WTC11 (cell line): ENCODE measurements around the gene BCOR. TPM values are rescaled to one million over a fixed set of nuclear protein-coding genes. Genes with fewer than 3 reads are reported as not detected.

Experiments used
- ATAC-seq: fragments of 200-7000 bp; cut with Tn5 transposase; 2 replicates; pipeline ENCODE4 v1.10.0; 2021; ENCODE audit warnings: mild to moderate bottlenecking, moderate library complexity
- CTCF ChIA-PET: fragments of 300-600 bp; sonication (Branson Sonifier 250); formaldehyde crosslinking; loops from one replicate; lab custom pipeline; 2021; ENCODE audit warnings: antibody characterized with exemption; lab: Charles Lee
- POLR2A ChIA-PET: fragments of 350-600 bp; sonication (Branson Sonifier 250); formaldehyde crosslinking; loops from one replicate; lab custom pipeline; 2021; ENCODE audit warnings: antibody characterized with exemption; lab: Charles Lee
- DNase-seq: peaks from one replicate; pipeline ENCODE4 v3.0.0; 2021; ENCODE audit warnings: low spot score
- H3K27ac Mint-ChIP-seq: 2 replicates; pipeline ENCODE4 v1.8.0; 2021; ENCODE audit warnings: mixed read lengths
- H3K27me3 Mint-ChIP-seq: 2 replicates; pipeline ENCODE4 v1.8.0; 2021; ENCODE audit warnings: low read depth, mild to moderate bottlenecking, moderate library complexity, mixed read lengths
- H3K36me3 Mint-ChIP-seq: 2 replicates; pipeline ENCODE4 v1.8.0; 2021; ENCODE audit warnings: mixed read lengths
- H3K4me1 Mint-ChIP-seq: 2 replicates; pipeline ENCODE4 v1.8.0; 2022; ENCODE audit warnings: mixed read lengths
- H3K4me3 Mint-ChIP-seq: 2 replicates; pipeline ENCODE4 v1.8.0; 2021; ENCODE audit warnings: mild to moderate bottlenecking, moderate library complexity, mixed read lengths
- H3K9me3 Mint-ChIP-seq: 2 replicates; pipeline ENCODE4 v1.8.0; 2021; ENCODE audit warnings: mixed read lengths
- AR ChIP-seq: fragments of 250-450 bp; sonication (Bioruptor Pico); IDR thresholded peaks from 2 replicates; pipeline ENCODE4 v1.9.0; 2021; ENCODE audit warnings: mild to moderate bottlenecking
- CREB1 ChIP-seq: sonication (generic); formaldehyde crosslinking; IDR thresholded peaks from 2 replicates; pipeline ENCODE4 v1.8.0; 2023; ENCODE audit warnings: mild to moderate bottlenecking, missing genetic modification reagents
- CREM ChIP-seq: sonication (generic); formaldehyde crosslinking; IDR thresholded peaks from 2 replicates; pipeline ENCODE4 v1.8.1; 2022; ENCODE audit warnings: mild to moderate bottlenecking, missing genetic modification reagents, moderate library complexity
- E2F4 ChIP-seq: sonication (generic); formaldehyde crosslinking; IDR thresholded peaks from 2 replicates; pipeline ENCODE4 v1.8.1; 2022; ENCODE audit warnings: low read depth, mild to moderate bottlenecking, moderate library complexity, missing genetic modification reagents, borderline replicate concordance
- EMX1 ChIP-seq: fragments of 250-450 bp; sonication (Bioruptor Pico); IDR thresholded peaks from 2 replicates; pipeline ENCODE4 v1.8.0; 2021; ENCODE audit warnings: mild to moderate bottlenecking
- GRHL2 ChIP-seq: fragments of 250-450 bp; sonication (Bioruptor Pico); IDR thresholded peaks from 2 replicates; pipeline ENCODE4 v1.8.0; 2022; ENCODE audit warnings: mild to moderate bottlenecking, moderate library complexity; ENCODE audit not compliant: insufficient replicate concordance, severe bottlenecking
- NFE2L1 ChIP-seq: sonication (generic); formaldehyde crosslinking; IDR thresholded peaks from 2 replicates; pipeline ENCODE4 v1.8.1; 2023; ENCODE audit warnings: missing genetic modification reagents
- SP1 ChIP-seq: sonication (generic); formaldehyde crosslinking; conservative IDR thresholded peaks from 2 replicates; pipeline ENCODE4 v1.8.1; 2022; ENCODE audit warnings: missing genetic modification reagents
- STAT6 ChIP-seq: sonication (generic); formaldehyde crosslinking; conservative IDR thresholded peaks from 2 replicates; pipeline ENCODE4 v1.8.1; 2023; ENCODE audit warnings: mild to moderate bottlenecking, low read depth, missing genetic modification reagents, moderate library complexity
- TEAD1 ChIP-seq: sonication (generic); formaldehyde crosslinking; IDR thresholded peaks from 2 replicates; pipeline ENCODE4 v1.8.0; 2022; ENCODE audit warnings: mild to moderate bottlenecking, missing genetic modification reagents
- ZBTB21 ChIP-seq: sonication (generic); formaldehyde crosslinking; IDR thresholded peaks from 2 replicates; pipeline ENCODE4 v1.8.1; 2023; ENCODE audit warnings: mild to moderate bottlenecking, missing genetic modification reagents, borderline replicate concordance
- ZNF138 ChIP-seq: sonication (generic); formaldehyde crosslinking; conservative IDR thresholded peaks from 2 replicates; pipeline ENCODE4 v1.8.1; 2022; ENCODE audit warnings: mild to moderate bottlenecking, moderate library complexity, missing genetic modification reagents
- total RNA-seq: library from RNA; stranded (reverse); gene quantifications from 3 replicates; pipeline ENCODE4 v1.2.3, GENCODE V29; 2021
- TF ChIP-seq, protein P1 (sequence below): sonication (generic); formaldehyde crosslinking; IDR thresholded peaks from 2 replicates; pipeline ENCODE4 v1.8.1; 2022; ENCODE audit warnings: mild to moderate bottlenecking, moderate library complexity, missing genetic modification reagents
- TF ChIP-seq, protein P2 (sequence below): fragments of 200-600 bp; IDR thresholded peaks from 2 replicates; pipeline ENCODE4 v1.8.0; 2022; ENCODE audit warnings: antibody characterized with exemption
- TF ChIP-seq, protein P3 (sequence below): sonication (generic); formaldehyde crosslinking; IDR thresholded peaks from 2 replicates; pipeline ENCODE4 v1.8.0; 2022; ENCODE audit warnings: mild to moderate bottlenecking, missing genetic modification reagents
- TF ChIP-seq, protein P4 (sequence below): sonication (generic); formaldehyde crosslinking; IDR thresholded peaks from 2 replicates; pipeline ENCODE4 v1.8.1; 2023; ENCODE audit warnings: mild to moderate bottlenecking, missing genetic modification reagents

BCOR gene
- total RNA-seq, 1 experiment from 2014 or later, result 44.5 TPM

DNA sequence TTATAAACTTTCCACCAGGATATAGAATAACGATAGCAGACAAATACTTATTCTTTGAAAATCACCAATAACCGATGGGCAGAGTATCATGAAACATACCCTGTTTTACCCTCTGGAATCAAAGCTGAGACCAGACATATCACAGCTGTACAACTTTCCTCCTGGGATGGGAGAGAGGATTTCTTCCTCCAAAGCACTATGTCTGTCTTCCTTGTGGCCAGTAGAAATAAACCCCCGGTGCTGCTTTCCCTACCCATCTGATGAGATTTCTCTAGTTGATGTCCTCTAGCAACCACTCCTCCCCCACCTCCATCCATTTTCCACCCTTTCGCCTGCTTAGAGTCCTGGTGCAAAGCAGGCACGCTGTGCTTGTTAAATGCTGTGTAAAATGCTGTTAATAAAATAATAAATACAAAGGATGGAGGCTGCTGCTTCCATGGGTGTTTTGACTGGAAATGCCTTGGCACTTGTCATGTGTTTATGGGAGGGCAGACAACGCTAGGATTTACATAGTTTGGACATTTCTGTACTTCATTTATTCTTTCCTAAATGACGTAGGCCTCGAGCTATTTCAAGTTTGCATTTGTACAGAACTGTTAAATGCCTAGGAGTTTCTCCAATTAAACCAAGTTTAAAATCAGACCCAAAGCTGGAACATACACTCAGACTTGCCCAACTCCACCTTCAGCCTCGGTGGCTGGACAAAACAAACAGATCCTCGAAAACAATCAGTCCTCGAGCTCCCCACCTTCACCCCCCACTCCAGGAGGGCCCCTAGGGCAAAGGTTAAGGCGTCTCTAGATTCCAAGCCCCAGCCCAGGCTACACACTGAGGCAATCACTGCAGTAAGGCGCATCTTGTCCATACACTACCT, 10.1 kb downstream of the BCOR start (continued):
- TF ChIP-seq ZBTB21 (CRISPR knock-in tag), result no peak

DNA sequence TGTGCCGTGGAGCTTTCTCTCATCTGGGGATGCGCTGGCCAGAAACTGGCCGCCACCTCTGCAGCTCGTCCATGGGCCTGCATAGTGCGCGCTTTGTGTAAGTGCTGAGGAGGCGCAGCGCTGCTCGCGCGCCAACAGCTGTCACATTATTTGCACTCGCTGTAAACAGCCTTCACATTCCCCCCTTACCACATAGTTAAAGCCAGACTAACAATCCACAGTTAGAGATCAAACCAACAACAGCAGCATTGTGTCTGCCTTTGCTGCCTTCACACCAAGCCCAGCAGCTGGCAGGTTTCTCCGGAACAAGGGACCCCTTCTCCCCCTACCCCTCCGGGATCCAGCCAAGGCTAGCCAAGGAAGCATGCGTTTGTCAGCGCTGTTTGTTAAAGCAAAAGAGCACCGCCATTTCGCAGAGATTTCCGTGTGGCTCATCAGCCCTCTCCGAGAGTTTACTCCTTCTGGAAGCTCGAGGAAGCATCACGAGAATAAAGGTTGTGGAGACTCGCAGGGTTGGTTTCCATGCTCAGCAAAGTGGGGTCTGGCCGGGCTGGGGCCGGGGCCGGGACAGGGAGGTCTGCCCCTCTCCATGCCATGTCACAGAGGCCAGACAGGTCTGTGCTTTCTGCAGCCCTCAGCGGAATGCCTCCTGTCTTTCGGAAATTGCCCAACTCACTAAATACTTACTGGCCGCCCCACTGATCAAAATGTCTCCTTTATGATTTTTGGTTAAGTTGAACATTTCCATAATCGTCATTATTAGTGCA, 11.0 kb downstream of the BCOR start:
- no peak for DNase-seq
- CTCF ChIA-PET, result interaction anchor here (0.6 to 1.3 kb wide), 3 partner anchors 19 to 79 kb away, joined by 3 read pairs; no protein-coding TSS in a partner anchor
- ATAC-seq, result no peak
- peaks cover 27% of the 10 kb centered on the region for H3K27me3 Mint-ChIP-seq
- POLR2A ChIA-PET, result no interaction called here
- no peaks in the 10 kb centered on the region for H3K9me3 Mint-ChIP-seq
- H3K27ac Mint-ChIP-seq, result peak overlapping the region; percentile 7; the same call in 1 of the 2 replicates
- TF ChIP-seq, protein P1, sequence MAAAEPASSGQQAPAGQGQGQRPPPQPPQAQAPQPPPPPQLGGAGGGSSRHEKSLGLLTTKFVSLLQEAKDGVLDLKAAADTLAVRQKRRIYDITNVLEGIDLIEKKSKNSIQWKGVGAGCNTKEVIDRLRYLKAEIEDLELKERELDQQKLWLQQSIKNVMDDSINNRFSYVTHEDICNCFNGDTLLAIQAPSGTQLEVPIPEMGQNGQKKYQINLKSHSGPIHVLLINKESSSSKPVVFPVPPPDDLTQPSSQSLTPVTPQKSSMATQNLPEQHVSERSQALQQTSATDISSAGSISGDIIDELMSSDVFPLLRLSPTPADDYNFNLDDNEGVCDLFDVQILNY (CRISPR knock-in tag), result no peak
- TF ChIP-seq E2F4 (no peak), ZNF138 (CRISPR knock-in tag) (no peak), AR (CRISPR knock-in tag) (no peak)
- TF ChIP-seq, protein P2, sequence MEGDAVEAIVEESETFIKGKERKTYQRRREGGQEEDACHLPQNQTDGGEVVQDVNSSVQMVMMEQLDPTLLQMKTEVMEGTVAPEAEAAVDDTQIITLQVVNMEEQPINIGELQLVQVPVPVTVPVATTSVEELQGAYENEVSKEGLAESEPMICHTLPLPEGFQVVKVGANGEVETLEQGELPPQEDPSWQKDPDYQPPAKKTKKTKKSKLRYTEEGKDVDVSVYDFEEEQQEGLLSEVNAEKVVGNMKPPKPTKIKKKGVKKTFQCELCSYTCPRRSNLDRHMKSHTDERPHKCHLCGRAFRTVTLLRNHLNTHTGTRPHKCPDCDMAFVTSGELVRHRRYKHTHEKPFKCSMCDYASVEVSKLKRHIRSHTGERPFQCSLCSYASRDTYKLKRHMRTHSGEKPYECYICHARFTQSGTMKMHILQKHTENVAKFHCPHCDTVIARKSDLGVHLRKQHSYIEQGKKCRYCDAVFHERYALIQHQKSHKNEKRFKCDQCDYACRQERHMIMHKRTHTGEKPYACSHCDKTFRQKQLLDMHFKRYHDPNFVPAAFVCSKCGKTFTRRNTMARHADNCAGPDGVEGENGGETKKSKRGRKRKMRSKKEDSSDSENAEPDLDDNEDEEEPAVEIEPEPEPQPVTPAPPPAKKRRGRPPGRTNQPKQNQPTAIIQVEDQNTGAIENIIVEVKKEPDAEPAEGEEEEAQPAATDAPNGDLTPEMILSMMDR, result no peak
- H3K4me1 Mint-ChIP-seq, result peaks cover 60% of the 10 kb centered on the region
- no peaks in the 10 kb centered on the region for H3K36me3 Mint-ChIP-seq
- H3K4me3 Mint-ChIP-seq, result peak overlapping the region; percentile 67

DNA sequence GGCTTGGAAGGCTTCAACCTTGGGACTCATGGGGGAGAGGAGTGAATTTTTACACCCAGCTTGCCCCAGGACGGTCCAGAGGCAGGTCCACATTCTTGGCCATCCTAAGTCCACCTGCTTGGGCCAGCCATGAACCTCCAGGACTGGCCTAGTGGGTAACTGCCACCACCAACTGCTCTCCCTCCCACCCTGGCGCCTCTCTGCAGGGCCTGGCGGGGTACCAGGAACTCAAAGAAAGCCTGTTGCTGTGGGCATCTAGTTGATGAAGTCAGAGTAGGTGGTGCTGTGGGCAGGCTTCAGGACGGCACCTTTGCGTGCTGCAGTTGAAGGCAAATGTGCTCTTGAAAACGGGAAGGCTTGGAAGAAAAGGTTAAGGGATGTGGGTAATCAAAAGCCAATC, 12.0 kb downstream of the BCOR start:
- no peaks in the 10 kb centered on the region for H3K9me3 Mint-ChIP-seq
- peak overlapping the region; percentile 68 for H3K4me3 Mint-ChIP-seq
- peaks cover 71% of the 10 kb centered on the region for H3K4me1 Mint-ChIP-seq
- H3K27me3 Mint-ChIP-seq, result peaks cover 27% of the 10 kb centered on the region
- DNase-seq (no peak), ATAC-seq (no peak)
- no peaks in the 10 kb centered on the region for H3K36me3 Mint-ChIP-seq
- no peak overlapping the region for H3K27ac Mint-ChIP-seq
- CTCF ChIA-PET, result interaction anchor here (0.6 to 1.3 kb wide), 4 partner anchors 20 to 80 kb away, joined by 3 read pairs; no protein-coding TSS in a partner anchor
- POLR2A ChIA-PET, result no interaction called here
- TF ChIP-seq NFE2L1 (no peak), SP1 (CRISPR knock-in tag) (no peak), EMX1 (no peak), CREB1 (CRISPR knock-in tag) (no peak), CREM (CRISPR knock-in tag) (no peak), GRHL2 (CRISPR knock-in tag) (no peak), STAT6 (CRISPR knock-in tag) (no peak), TEAD1 (no peak)
- TF ChIP-seq, protein P3, sequence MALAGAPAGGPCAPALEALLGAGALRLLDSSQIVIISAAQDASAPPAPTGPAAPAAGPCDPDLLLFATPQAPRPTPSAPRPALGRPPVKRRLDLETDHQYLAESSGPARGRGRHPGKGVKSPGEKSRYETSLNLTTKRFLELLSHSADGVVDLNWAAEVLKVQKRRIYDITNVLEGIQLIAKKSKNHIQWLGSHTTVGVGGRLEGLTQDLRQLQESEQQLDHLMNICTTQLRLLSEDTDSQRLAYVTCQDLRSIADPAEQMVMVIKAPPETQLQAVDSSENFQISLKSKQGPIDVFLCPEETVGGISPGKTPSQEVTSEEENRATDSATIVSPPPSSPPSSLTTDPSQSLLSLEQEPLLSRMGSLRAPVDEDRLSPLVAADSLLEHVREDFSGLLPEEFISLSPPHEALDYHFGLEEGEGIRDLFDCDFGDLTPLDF (CRISPR knock-in tag), result no peak
- TF ChIP-seq, protein P4, sequence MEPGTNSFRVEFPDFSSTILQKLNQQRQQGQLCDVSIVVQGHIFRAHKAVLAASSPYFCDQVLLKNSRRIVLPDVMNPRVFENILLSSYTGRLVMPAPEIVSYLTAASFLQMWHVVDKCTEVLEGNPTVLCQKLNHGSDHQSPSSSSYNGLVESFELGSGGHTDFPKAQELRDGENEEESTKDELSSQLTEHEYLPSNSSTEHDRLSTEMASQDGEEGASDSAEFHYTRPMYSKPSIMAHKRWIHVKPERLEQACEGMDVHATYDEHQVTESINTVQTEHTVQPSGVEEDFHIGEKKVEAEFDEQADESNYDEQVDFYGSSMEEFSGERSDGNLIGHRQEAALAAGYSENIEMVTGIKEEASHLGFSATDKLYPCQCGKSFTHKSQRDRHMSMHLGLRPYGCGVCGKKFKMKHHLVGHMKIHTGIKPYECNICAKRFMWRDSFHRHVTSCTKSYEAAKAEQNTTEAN, result no peak
